Measurements from ENCODE around the gene CYB5R2.
A peak's percentile ranks its signal among the peaks of the same experiment; 100 is the strongest.

- TF ChIP-seq, protein P1, sequence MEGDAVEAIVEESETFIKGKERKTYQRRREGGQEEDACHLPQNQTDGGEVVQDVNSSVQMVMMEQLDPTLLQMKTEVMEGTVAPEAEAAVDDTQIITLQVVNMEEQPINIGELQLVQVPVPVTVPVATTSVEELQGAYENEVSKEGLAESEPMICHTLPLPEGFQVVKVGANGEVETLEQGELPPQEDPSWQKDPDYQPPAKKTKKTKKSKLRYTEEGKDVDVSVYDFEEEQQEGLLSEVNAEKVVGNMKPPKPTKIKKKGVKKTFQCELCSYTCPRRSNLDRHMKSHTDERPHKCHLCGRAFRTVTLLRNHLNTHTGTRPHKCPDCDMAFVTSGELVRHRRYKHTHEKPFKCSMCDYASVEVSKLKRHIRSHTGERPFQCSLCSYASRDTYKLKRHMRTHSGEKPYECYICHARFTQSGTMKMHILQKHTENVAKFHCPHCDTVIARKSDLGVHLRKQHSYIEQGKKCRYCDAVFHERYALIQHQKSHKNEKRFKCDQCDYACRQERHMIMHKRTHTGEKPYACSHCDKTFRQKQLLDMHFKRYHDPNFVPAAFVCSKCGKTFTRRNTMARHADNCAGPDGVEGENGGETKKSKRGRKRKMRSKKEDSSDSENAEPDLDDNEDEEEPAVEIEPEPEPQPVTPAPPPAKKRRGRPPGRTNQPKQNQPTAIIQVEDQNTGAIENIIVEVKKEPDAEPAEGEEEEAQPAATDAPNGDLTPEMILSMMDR (conservative IDR thresholded peaks at IDR 0.05; ENCODE audit: low read depth, low read length): no peak
- peak; percentile 73 for TF ChIP-seq EZH2 (IDR thresholded peaks at IDR 0.05; ENCODE audit: borderline replicate concordance, low read depth, low read length, poor library complexity, severe bottlenecking)
These were observed 579 bp upstream of the CYB5R2 start for GRCh38 chr11:7673724-7674434.

All from A673 (cell line).